GM11168 (cell line): Measurements from ENCODE around the gene MTCL1.

Source experiments
- in situ Hi-C: fragments of 300-500 bp; cut with MboI; formaldehyde crosslinking; loops from one replicate; pipeline ENCODE4 v1.12.0; 2022; ENCODE audit warnings: low sequenced_read_pairs; ENCODE audit not compliant: unreplicated experiment

Gene MTCL1

GRCh38 chr18:8847900-8848299 is 142.5 kb downstream of the MTCL1 start:
- in situ Hi-C loops, result no loop called here

DNA sequence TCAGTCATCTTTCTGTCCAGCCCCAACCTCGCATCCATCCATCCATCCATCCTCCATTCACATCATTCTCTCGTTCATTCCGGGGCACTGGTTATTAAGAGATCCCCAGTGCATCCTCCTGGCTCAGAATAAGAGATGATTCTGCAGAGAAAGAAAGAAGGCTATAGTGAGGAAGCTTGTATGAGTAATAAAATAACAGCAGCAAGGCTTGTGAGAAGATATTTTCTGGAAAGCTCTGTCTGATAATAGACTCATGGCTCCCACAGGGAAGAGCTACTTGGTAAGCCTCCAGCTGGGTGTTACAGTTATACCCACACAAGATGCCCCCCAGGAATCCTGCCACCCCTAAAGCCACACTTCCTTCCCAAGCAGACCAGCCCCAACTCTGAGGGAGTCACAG is 143.2 kb downstream of the MTCL1 start:
- in situ Hi-C loops, result no loop called here

GRCh38 chr18:8849696-8850095 is 144.3 kb downstream of the MTCL1 start:
- in situ Hi-C loops, result no loop called here

DNA sequence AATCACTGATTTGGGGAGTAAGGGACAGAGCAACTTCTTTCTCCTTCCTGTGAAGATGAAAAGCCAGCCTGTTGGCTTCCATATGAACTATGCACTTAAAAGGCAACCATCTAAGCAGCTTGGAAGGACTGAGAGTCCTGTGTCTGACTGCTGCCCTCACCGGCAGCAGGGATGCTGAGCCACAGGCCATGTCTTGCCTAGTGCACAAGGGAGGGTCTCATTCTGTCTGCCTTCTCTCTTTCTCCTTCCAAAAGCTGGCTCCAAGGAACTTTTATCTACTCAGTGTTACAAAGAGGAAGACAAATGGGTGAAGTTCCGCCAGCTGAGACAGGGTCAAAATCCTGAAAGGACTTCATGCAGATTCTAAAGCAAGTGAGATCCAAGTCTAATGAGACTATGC is 146.3 kb downstream of the MTCL1 start:
- in situ Hi-C loops, result no loop called here

- in situ Hi-C loops, result no loop called here
Observed at GRCh38 chr18:8854550-8854949, 149.2 kb downstream of the MTCL1 start.

DNA sequence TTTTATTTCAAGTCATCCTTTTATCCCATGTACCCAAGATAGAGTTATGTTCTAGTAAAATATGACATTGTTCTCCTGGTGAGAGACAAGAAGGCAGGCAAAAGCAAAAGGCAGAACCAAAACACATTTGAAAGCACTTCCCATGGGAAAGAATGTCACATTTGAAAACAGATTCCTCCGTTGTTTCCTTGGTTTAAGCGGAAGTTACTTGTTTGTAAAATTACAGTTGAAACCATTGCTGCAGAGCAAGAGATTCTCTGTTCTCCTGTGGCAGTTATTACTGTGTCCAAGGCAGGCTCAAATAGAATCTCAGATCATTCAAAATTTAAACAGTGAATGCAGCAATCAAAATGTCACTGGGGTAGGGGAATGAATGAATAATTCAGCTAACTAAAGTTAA is 149.6 kb downstream of the MTCL1 start:
- in situ Hi-C loops, result no loop called here

DNA sequence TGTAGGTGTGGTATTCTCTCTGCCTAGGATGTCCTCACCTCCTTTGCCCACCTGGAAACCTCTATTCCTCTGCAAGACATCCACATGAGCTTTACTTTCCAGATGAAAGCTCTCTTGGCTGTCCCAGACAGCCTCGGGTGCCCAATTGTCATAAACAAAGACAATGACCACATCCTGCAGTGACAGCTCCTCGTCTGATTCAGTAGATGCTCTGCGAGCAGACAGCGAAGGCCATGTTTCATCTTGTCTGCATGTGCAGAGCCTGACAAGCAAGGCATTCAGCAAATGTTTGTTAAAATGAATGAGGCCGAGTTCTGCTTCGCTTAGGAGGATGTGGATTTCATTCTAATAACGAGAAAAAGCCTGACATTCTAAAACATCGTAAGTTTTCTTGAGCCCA is 150.9 kb downstream of the MTCL1 start:
- in situ Hi-C loops, result no loop called here

DNA sequence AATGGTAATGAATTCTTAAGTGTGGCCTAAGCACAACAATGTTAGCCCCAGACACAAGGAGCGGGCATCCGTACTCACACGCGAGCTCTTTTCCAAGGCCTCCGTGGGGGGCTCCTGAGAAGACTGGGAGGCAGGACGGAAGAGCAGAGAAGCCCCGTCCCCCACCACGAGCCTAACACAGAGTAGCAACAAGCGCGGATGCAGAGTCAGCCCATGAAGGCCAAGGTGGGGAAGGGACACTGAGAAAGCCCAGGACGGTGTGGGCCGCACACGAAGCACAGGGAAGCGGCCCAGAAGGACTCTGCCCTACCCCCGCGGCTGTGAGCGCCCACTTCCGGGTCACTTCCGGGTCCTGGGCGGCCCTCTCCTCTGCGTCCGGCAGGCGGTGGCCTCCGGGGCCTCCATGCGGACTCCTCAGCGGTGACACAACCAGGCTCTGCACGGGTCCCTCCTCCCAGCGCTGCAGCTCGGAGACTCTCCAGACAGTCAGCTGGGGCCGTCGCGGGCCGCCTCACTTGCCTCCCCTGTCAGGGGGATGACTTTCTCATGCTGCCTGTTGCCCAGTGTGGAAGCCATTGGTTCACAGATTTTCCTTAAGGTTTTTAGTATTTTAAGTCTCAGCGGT is 151.5 kb downstream of the MTCL1 start:
- in situ Hi-C loops, result no loop called here

DNA sequence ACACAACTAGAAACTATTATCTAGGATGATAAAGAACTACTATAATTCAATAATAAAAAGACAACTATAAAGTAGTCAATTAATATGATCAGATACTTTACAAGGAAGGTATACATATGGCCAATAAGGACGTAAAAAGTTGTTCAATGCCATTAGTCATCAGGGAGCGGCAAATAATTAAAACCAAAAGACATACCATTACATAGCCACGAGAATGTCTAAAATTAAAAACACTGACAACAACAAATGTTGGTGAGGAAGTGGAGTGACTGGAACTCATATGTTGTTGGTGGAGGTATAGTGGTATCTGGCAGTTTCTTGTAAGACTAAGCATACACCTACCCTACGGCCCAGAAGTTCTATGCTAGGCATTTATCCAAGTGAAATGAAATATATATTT is 152.4 kb downstream of the MTCL1 start:
- in situ Hi-C loops, result no loop called here

GRCh38 chr18:8858888-8859511 is 153.6 kb downstream of the MTCL1 start:
- in situ Hi-C loops, result no loop called here

- in situ Hi-C loops, result no loop called here
Observed at GRCh38 chr18:8860845-8861642, 155.7 kb downstream of the MTCL1 start.

- in situ Hi-C loops, result no loop called here
Observed at GRCh38 chr18:8863427-8863826, 158.1 kb downstream of the MTCL1 start.

GRCh38 chr18:8865934-8866333 is 160.6 kb downstream of the MTCL1 start:
- in situ Hi-C loops, result no loop called here

DNA sequence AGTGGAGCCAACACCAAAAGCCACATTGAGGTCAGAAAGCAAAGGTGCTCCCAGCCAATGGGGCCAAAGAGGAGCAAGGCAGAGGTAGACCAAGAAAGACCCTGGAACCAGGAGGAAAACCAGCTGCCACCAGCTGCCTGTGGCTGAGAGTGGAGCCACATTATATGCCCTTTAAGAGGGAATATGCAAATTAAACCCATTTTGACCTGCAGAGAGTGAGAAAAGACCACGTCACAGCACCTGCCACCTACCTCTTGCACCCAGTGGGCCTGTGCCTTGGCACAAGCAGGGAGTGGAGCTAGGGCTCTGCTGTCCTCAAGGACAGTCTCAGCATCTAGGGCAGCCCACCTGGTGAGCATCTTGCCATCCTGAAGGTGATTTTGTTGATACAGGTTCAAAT is 161.3 kb downstream of the MTCL1 start:
- in situ Hi-C loops, result no loop called here

DNA sequence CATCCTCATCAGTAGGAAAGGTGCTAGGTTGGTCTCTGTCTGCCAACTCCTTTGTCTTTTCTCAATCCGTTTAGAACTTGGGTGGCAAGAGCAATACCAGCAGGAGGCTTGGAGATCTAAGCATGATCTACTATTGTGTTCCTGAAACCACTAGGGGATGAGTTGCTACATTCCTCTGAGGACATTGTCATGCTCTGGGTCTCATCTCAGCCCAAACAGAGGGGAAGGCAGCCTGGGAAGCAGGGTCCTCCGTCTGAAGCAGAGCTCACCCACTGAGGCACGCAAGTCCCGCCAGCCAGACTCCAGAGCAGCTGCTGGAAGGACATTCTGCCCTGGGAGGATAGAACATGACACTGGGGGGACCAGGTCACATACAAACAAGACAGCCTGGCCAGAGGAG is 162.9 kb downstream of the MTCL1 start:
- in situ Hi-C loops, result no loop called here

GRCh38 chr18:8868779-8869415 is 163.5 kb downstream of the MTCL1 start:
- in situ Hi-C loops, result no loop called here

- in situ Hi-C loops, result no loop called here
Observed at GRCh38 chr18:8869696-8870095, 164.3 kb downstream of the MTCL1 start.

DNA sequence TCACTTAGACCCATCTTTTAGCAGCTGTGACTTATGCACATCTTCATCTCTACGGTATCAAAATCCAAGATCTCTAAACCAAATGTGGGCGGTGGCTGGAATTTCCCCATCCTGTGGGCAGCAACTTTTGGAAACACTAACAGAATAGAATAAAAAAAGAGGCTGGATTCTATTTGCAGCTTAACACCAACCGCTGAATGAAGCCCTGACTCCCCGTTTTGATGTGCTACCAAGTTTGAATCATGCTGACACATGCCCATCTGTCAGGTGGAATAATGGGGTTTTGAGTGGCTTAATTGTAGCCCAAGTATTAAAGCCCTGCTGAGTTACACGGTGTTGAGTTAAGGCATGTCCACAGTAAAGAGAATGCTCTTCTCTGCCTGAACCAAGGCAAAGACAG is 165.2 kb downstream of the MTCL1 start:
- in situ Hi-C loops, result no loop called here

GRCh38 chr18:8871489-8871888 is 166.1 kb downstream of the MTCL1 start:
- in situ Hi-C loops, result no loop called here

- in situ Hi-C loops, result no loop called here
Observed at GRCh38 chr18:8874872-8875271, 169.5 kb downstream of the MTCL1 start.

DNA sequence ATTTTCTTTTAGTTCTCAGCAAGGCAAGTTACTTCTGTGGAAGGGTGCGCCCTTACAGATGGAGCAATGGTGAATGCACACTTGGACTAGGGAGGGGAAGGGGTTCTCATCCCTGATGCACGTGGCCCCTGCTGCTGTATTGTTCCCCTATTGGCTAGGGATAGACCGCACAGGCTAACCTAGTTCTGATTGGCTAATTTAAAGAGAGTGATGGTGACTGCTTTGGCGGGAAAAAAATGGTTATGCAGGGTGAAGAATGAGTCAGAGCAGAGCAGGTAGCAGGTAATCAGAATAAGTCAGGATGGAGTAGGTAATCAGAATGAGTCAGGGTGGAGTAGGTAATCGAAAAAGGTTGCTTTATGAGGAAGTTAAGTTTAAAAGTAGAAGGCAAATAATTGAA is 171.5 kb downstream of the MTCL1 start:
- in situ Hi-C loops, result no loop called here
